Chondrocyte (in vitro differentiated cells): ENCODE measurements around the gene FGD3. TPM values are rescaled to one million over a fixed set of nuclear protein-coding genes. Genes with fewer than 3 reads are reported as not detected.

Source experiments
- DNase-seq: peaks from one replicate; pipeline ENCODE4 v3.0.0; 2021; ENCODE audit warnings: mixed read lengths, low spot score
- H3K27ac Mint-ChIP-seq: one replicate; pipeline ENCODE4 v1.8.0; 2021; ENCODE audit warnings: mild to moderate bottlenecking, moderate library complexity, mixed read lengths; ENCODE audit not compliant: unreplicated experiment
- H3K27me3 Mint-ChIP-seq: 2 replicates; pipeline ENCODE4 v1.8.0; 2021; ENCODE audit warnings: low read depth, mixed read lengths
- H3K36me3 Mint-ChIP-seq: 2 replicates; pipeline ENCODE4 v1.8.0; 2021; ENCODE audit warnings: low read depth, mixed read lengths
- H3K4me1 Mint-ChIP-seq: 2 replicates; pipeline ENCODE4 v1.8.0; 2021; ENCODE audit warnings: low read depth, mild to moderate bottlenecking, mixed read lengths
- H3K4me3 Mint-ChIP-seq: one replicate; pipeline ENCODE4 v1.8.0; 2021; ENCODE audit warnings: mild to moderate bottlenecking, moderate library complexity, mixed read lengths; ENCODE audit not compliant: unreplicated experiment
- H3K9me3 Mint-ChIP-seq: 2 replicates; pipeline ENCODE4 v1.8.0; 2021; ENCODE audit warnings: low read depth, mixed read lengths
- total RNA-seq: library from RNA; stranded (reverse); gene quantifications from 3 replicates; pipeline ENCODE4 v1.2.1, GENCODE V29; 2021
- TF ChIP-seq, protein P1 (sequence below): fragments of 200-600 bp; sonication (generic); IDR thresholded peaks from 2 replicates; pipeline ENCODE4 v1.5.0; 2021; ENCODE audit warnings: antibody characterized with exemption, mild to moderate bottlenecking, moderate library complexity

FGD3 gene
- total RNA-seq, 1 donor from 2014 or later: not detected

DNA sequence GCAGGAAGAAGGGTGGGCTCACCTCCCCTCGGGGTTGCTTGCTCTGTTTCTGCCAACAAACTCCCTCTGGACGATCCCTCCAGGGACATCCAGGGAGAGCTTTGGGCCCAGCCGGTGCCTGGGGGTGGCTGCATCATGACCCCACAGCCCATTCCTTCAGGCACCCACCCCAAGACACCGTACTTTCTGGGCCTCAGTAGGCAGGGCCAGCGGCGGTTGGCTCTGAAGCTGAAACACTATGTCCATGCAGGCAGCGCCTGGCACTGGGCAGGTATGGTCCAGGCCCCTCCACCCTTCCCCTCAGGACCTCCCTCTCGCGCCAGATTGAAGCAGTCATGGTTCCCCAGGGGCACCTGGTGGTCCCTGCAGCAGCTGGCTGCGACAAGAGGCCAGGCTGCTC is 92.7 kb downstream of the FGD3 start:
- peaks cover 2% of the 10 kb centered on the region for H3K9me3 Mint-ChIP-seq
- no peak for DNase-seq
- H3K4me3 Mint-ChIP-seq: no peak overlapping the region
- H3K36me3 Mint-ChIP-seq: no peaks in the 10 kb centered on the region
- TF ChIP-seq, protein P1, sequence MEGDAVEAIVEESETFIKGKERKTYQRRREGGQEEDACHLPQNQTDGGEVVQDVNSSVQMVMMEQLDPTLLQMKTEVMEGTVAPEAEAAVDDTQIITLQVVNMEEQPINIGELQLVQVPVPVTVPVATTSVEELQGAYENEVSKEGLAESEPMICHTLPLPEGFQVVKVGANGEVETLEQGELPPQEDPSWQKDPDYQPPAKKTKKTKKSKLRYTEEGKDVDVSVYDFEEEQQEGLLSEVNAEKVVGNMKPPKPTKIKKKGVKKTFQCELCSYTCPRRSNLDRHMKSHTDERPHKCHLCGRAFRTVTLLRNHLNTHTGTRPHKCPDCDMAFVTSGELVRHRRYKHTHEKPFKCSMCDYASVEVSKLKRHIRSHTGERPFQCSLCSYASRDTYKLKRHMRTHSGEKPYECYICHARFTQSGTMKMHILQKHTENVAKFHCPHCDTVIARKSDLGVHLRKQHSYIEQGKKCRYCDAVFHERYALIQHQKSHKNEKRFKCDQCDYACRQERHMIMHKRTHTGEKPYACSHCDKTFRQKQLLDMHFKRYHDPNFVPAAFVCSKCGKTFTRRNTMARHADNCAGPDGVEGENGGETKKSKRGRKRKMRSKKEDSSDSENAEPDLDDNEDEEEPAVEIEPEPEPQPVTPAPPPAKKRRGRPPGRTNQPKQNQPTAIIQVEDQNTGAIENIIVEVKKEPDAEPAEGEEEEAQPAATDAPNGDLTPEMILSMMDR: no peak
- H3K4me1 Mint-ChIP-seq: no peaks in the 10 kb centered on the region
- peaks cover 3% of the 10 kb centered on the region for H3K27me3 Mint-ChIP-seq
- no peak overlapping the region for H3K27ac Mint-ChIP-seq

DNA sequence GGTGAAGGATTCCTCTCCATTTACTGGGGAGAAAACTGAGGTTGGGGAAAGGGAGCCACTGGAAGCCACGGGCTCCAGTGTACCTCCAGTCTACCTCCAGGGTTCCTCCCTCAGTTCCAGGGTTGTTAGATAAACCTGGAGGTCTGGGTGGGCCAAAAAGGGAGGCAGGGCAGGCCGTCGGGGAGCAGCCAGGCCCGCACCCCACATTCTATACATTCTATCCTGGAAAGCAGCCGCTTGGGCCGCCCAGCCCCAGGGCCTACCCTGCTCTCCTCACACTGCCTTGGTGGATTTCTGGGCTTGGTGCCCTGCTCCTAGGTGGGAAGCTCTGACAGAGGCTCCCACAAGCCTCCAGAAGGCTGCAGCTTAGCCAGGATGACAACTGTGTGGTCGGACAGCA is 93.1 kb downstream of the FGD3 start:
- Mint-ChIP-seq H3K27me3 (peaks cover 3% of the 10 kb centered on the region), H3K9me3 (peaks cover 3% of the 10 kb centered on the region), H3K4me3 (no peak overlapping the region), H3K27ac (no peak overlapping the region), H3K36me3 (no peaks in the 10 kb centered on the region), H3K4me1 (no peaks in the 10 kb centered on the region)
- DNase-seq: no peak
- TF ChIP-seq, protein P1: no peak

DNA sequence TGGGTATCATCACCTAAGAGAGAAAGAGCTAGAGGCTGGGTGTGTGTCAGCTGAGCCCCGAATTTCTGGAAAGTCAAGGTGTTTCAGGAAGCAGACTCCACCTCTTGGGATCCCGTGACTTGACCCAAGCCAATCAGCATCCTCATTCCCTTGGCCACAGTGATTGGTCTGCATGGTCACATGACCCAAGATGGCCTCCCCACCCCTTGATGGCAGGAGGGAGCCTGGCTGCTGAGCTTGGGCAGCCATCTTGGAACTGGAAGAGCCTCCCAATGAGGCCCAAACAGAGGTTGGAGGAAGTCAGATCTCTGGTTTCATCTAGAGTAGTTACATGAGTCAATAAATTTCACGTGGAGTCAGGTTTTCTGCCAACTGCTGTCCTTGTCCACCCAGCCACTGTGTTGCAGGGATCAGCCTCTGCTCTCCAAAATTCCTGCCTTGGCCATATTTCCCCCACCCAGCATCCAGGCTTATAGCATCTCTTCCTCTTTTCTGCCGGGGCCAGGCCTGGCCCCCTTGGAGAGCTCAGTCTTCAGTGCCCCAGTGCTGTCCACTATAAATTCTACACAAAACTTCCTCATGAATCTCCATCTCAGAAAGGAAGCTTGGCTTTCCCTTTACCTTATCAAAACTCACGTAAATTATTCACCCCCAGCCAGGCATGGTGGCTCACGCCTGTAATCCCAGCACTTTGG is 93.9 kb downstream of the FGD3 start:
- Mint-ChIP-seq H3K27me3 (peaks cover 3% of the 10 kb centered on the region), H3K4me3 (no peak overlapping the region), H3K4me1 (no peaks in the 10 kb centered on the region), H3K27ac (no peak overlapping the region), H3K9me3 (peaks cover 7% of the 10 kb centered on the region), H3K36me3 (peaks cover 2% of the 10 kb centered on the region)
- TF ChIP-seq, protein P1: no peak
- no peak for DNase-seq

DNA sequence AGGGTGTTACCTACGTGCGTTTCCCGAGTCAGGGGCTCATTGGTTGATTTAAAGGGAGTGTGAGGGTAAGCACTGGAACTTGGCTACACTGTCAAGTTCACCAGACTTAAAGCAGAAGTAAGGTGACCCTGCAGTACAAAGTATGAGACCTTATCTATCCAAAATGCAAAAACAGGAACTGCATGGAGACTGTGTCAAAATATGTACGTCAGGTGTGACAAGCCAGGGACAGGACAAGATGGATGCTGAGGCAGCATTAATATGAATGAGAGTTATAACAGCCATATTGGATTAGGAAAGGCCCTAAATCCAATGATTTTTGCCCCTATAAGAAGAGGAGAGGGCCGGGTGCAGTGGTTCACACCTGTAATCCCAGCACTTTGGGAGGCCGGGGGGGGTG is 95.8 kb downstream of the FGD3 start:
- no peak overlapping the region for H3K27ac Mint-ChIP-seq
- no peaks in the 10 kb centered on the region for H3K4me1 Mint-ChIP-seq
- H3K9me3 Mint-ChIP-seq: peaks cover 7% of the 10 kb centered on the region
- H3K36me3 Mint-ChIP-seq: peaks cover 2% of the 10 kb centered on the region
- TF ChIP-seq, protein P1: no peak
- peaks cover 3% of the 10 kb centered on the region for H3K27me3 Mint-ChIP-seq
- no peak for DNase-seq
- no peak overlapping the region for H3K4me3 Mint-ChIP-seq

DNA sequence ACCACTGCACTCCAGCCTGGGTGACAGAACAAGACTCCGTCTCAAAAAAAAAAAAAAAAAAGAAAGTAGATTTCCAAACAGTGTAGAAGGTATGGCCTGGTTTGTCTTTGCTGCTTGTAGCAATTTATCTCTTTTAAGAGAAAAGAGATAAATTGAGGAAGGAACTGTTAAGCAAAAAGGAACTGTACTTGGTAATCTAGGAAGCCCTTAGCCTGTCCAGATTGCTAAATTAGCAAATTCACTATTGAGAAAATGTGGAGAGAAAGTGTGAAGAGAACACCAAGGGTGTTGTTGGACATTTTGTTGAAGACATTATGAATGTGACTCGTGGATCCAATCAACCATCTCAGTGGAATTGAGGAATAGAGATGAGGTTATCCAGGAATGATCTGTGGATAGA is 98.2 kb downstream of the FGD3 start:
- peaks cover 7% of the 10 kb centered on the region for H3K9me3 Mint-ChIP-seq
- H3K4me3 Mint-ChIP-seq: no peak overlapping the region
- H3K4me1 Mint-ChIP-seq: no peaks in the 10 kb centered on the region
- H3K36me3 Mint-ChIP-seq: peaks cover 2% of the 10 kb centered on the region
- H3K27me3 Mint-ChIP-seq: peaks cover 4% of the 10 kb centered on the region
- no peak for DNase-seq
- H3K27ac Mint-ChIP-seq: no peak overlapping the region
- TF ChIP-seq, protein P1: no peak
